Prostate gland (tissue), 2 donors: ENCODE measurements around the gene PNRC2.

ENCODE experiments used
- POLR2A ChIP-seq: fragments of 450-650 bp; IDR thresholded peaks from one replicate; pipeline ENCODE4 v1.6.1; 2016; ENCODE audit warnings: antibody characterized with exemption, mild to moderate bottlenecking
- TF ChIP-seq, protein P1 (sequence below), 4 experiments: fragments of 200-600 bp in 2 of 4; fragments of 450-650 bp in 2 of 4; sonication (generic) in 2 of 4; IDR thresholded peaks; 1 replicate in 3 of 4; 2 replicates in 1 of 4; pipeline ENCODE4 v1.5.1; 2016 to 2019; ENCODE audit warnings: antibody characterized with exemption in 4 of 4, mild to moderate bottlenecking in 2 of 4, moderate library complexity in 2 of 4

DNA sequence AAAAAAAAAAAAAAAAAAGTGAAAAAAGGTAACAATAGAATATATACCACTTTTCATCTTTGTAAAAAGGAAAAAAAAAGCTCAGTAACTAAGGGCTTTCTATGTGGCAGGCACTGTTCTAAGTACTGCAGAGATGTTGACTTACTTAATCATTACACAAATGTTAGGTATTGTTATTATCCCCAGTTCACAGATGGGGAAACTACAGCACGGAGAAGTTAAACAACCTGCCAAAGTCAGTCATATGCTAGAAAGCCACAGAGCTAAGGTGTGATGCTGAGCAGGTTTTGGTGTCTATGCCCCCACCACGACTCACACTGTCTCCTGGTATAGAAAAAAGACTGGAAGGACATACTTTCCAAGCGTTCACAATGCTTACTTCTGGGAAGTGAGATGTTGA is 6.6 kb upstream of the PNRC2 start:
- no peak for TF ChIP-seq POLR2A
- TF ChIP-seq, protein P1, sequence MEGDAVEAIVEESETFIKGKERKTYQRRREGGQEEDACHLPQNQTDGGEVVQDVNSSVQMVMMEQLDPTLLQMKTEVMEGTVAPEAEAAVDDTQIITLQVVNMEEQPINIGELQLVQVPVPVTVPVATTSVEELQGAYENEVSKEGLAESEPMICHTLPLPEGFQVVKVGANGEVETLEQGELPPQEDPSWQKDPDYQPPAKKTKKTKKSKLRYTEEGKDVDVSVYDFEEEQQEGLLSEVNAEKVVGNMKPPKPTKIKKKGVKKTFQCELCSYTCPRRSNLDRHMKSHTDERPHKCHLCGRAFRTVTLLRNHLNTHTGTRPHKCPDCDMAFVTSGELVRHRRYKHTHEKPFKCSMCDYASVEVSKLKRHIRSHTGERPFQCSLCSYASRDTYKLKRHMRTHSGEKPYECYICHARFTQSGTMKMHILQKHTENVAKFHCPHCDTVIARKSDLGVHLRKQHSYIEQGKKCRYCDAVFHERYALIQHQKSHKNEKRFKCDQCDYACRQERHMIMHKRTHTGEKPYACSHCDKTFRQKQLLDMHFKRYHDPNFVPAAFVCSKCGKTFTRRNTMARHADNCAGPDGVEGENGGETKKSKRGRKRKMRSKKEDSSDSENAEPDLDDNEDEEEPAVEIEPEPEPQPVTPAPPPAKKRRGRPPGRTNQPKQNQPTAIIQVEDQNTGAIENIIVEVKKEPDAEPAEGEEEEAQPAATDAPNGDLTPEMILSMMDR (IDR thresholded peaks at IDR 0.05): no peak
